TTC549 (cell line): ENCODE measurements around the gene ABR.
"Not testable (repeated sequence)": the region's sequence is repeated elsewhere in the genome, so short reads cannot be mapped to it uniquely, and the experiment has no call there.

ENCODE experiments used
- FAIRE-seq: peaks from 2 replicates; lab custom pipeline; 2012; peaks lifted over from hg19 to GRCh38; lab: Jason Lieb, UNC

Gene ABR

DNA sequence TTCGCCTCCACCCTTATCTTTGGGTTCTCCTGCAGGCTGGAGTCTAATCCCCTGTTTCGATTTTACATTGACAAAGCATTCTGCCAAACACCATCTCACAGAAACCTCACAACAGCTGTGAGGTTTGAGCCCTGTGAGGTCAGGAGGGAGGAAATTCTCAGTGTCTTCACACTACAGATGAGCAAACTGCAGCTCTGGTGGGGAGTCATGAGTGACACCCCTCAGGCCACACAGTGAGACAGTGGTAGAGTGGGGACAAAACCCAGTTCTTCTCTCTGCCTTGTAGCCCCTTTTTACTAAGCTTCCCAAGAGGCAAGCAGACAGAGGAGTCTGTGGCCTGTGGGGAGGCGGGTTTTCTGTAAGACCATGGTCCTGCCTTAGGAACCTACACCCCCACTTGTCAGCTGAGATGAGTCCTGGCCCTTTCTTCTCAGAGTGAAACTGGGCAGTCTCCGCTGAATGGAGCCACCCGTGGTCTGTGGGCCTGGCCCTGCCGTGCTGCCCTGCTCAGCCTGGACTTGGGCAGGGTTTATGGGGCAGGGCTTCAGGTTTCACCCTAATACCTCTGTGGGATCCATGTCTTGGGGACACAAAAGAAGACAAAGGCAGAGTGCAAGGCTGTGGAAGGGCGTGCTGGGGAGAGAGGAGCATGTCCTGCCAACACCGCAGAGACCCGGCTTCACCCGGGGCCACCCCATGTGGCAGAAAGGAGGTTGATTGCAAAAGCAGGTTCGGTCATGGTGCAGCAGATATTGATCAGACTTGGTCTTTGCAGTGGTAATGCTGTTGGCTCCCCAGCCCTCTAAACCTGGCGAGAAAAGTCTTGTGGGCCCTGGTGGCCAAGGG lies 59.0 kb downstream of the ABR start:
- no peak for FAIRE-seq

DNA sequence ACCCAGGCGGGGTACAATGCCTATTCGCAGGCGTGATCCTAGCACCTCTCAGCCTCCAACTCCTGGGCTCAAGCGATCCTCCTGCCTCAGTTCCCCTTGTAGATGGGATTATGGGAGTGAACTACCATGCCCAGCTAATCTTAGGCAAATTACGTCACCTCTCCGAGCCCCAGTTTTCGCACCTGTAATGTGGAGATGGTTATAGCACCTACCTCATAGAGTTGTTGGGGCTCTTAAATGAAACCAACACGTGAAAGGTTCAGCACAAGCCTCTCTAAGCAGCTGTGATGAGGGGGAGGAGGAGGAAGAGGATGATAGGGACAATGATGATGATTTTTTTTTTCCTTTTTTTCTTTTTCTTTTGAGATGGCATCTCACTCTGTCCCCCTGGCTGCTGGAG lies 59.9 kb downstream of the ABR start:
- FAIRE-seq = no peak

DNA sequence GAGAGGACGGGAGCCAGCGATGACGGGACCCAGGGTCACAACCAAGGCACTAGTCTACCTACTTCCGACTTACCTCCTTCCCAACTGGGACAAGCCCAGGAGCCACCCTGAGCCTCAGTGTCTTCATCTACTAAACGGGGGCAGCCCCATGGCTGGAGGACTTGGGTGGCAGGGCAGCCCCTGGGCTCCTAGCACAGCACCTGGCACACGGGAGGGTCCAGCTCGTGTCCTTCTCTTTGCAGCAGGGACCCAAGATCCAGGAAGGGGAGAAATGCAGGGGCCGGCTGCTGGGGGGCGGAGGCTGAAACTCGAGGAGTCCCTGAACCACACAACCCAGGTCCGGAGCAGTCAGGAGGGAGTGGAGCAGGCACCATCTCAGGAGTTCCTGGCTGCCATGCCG lies 63.2 kb downstream of the ABR start:
- FAIRE-seq = no peak

DNA sequence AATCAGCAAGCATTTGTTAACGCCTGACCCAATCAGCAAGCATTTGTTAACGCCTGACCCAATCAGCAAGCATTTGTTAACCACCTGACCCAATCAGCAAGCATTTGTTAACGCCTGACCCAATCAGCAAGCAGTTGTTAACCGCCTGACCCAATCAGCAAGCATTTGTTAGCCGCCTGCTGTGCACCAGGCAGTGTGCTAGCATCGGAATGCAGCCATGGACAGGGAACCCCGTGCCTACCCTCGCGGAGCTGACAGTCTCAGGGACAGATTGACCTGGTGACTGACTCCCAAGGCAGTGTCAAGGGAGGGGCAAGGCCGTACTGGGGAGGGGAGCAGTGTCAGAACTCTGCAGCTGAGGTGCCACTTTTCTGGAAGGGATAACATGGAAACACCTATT lies 66.9 kb downstream of the ABR start:
- FAIRE-seq = no peak

DNA sequence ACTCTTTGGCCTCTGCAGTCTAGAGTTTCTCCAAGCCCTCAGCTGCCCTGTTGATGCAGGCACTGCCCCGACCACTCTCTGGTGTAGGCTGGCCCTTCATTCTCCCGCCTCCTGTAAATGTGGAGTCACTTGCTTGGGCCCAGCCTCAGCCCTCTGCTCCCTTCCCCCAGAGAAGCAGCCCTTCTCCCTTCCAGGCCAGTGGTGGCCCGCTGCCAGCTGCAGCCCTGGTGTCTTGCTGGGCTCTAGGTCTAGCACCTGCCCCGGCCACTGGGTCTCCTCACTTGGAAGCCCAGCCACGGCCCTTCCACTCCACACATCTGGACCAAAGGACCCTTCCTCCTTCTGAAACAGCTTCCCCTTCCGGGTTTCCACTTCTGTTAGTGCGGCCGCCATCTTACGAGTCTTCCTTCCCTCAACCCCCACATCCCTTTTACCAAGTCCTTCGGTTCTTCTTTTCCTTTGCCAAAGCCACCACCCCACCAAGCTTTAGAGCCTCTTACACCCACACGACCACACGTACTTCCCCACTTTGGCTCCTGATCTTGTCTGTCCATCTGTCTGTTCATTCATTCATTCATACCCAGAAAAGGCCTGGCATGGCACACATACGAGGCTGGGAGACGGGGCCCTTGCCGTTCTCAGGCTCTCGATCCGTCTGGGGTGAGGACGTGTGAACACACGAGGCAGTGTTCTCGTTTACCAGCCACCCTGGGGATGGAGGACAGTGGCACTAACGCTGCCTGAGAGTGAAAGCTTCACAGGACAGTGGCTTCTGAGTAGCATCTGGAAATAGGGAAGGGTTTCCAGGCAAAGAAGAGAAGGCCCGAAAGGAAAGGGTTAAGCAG lies 68.0 kb downstream of the ABR start:
- no peak for FAIRE-seq

DNA sequence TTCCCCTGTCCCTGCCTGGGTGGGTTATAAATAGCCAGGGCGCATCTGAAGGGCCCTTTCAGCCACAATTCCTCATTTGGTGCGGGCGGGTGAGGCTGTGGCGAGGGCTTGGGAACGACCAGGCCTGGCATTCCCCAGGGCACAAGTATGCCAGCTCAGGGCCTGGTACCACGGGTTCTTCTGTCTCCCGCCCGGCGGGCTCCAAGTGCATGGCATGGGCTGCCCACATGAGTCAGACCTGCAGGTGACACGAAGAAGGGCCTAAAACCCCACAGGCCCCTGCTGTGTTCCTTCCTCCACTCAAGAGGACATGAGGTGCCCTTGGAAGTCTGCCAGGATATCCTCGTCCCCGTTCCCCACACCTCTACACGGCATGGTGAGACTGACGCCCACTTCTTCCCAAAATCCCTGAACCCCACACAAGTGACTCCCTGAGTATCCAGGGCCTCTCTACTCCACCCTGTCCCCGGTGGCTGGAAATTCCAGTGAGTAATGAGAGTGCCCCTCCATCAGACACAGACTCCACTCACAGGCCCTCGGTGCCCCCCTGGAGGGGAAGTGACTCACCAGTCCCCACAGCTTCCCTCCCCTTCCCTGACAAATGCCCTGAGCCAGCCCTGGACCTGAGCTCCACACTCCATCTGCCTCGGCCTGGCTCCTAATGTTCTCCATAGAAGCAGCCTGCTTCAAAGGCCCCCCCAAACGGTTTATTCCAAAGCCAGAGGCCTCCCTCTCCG lies 68.8 kb downstream of the ABR start:
- FAIRE-seq = no peak

DNA sequence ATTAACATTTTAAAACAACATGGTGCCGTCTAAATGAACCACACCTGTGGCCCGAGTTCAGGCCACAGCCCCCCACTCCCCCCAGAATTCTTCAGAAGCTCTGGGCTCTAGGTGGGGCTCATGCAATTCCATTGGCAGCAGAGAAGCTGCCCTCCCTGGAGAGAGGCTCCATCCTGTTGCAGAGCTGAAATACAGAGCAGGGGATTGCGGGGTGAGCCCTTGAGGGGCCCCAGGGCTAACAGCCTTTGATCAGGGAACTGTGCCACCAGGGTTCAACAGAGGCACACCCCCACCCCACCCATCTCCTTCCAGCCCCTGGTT lies 69.3 kb downstream of the ABR start:
- FAIRE-seq = no peak

DNA sequence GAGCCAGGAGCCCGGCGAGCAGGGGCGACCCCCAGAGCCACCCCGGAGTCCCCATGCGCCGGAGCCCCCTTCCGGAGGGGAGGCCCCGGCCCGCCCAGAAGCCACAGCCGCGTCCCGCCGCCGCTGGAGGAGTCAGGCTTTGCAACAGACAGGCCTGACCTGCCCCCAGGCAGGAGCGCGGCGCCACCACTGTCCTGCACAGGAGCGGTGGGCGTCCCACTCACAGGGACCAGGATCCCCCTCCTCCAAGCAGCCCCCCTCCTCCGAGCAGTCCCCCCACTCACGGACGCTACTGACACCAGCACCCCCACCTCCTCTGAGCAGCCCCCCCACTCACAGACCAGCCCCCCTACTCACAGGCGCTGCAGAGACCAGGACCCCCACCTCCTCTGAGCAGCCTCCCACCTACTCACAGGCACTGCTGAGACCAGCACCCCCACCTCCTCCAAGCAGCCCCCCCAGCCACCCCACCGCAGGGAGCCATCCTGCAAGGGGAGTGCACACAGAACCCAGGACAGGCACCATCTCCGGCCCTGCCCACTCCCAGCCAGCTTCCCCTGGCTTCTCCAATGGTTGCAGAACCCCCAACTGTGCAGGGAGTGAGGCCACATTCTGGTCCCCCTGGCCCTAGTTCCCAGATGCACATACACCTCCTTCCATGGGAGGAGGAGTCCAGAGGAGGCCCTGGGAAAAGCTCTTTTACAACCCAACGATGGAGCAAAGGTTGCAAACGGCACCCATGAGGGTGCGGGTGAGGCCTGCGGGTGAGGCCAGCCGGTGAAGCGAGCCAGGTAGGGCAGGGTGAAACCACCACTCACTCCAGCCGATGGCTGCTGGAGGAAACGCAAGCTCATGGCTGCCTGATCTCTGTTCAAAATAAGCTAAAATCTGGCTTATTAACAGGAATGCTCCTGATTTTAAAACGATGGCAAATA lies 69.9 kb downstream of the ABR start:
- FAIRE-seq = no peak

DNA sequence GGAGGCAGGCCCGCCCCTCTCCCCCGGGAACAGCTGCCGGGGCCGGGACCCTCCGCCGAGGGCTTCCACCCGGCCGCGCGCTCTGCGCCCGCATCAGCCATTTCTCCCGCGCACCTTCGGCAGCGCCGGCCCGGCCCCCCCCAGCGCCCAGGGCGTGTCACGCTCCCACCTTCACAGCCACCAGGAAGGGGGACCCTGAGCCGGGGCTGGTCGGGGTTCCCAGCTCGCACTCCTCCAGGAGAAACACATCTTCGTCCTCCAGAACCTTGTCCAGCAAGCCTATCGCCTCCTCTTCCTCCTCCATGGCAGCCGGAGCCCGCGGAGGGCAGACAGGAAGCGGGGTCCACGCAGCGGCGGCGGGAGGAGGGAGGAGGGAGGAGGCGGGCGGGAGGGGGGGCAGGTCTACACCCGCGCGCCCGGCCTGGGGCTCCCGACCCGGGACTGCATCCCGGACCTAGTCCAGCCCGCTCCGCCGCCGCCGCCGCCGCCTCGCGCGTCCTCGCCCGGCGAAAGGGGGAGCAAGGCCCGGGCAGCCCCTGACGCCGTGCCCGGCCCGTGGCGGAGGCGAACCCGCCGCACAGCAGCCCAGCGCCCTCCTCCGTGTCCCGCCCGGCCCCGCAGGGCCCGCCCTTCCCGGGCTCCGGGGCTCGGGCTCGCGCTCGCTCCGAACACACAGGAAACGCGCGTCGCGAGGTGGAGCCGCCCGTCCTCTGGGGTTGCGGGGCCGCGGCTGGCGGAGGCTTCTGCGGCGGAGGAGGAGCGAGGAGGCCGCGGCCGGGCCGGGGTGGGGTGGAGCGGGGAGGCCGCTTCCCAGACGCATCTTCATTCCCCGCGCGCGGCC lies 70.8 kb downstream of the ABR start:
- FAIRE-seq = no peak

DNA sequence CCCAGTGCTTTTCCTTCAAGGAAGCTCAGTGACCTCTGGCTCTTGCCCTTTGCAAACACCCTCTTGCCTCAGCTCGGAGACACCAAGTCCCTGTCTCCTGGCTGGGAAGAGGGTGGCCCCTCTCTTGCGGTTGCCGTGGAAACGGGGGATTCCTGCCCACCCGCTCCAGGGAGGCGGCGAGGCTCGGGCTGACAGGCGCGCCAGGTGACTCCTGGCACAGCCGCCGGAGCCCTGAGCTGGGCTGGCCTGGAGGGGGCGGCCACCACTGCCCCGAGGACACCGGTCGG lies 71.4 kb downstream of the ABR start:
- no peak for FAIRE-seq

DNA sequence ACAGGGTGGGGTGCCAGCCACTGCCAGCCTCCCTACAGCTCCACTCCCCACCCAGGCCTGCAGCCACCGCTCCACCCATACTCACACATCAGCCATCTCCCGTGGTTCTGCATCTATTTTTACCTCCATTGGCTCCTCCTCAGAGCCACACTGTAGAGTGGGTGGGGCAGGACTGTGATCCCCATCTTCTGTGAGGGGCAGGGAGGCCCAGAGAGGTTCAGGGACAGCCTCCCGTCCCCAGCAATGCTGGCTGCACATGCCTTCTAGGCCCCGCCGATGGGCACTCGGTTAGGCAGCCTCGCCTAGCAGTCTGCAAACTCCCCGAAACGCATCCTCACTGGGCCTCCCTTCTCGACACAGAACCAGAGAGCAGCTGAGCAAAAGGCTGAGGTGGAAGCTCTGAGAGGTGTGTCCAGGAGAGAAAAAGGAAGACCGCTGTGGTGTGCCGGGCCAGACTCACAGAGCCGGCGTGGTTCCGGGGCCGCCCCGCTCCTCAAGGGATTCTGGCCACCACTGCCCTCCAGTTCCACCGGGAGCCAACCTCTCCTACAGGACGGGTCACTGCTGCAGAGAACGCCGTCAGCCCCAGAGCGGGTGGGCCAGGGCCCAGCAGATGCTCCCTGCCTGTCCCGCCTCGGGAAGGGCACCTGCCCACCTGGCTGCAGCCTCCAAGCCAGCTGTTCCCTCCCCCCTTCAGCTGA lies 71.9 kb downstream of the ABR start:
- FAIRE-seq = no peak

DNA sequence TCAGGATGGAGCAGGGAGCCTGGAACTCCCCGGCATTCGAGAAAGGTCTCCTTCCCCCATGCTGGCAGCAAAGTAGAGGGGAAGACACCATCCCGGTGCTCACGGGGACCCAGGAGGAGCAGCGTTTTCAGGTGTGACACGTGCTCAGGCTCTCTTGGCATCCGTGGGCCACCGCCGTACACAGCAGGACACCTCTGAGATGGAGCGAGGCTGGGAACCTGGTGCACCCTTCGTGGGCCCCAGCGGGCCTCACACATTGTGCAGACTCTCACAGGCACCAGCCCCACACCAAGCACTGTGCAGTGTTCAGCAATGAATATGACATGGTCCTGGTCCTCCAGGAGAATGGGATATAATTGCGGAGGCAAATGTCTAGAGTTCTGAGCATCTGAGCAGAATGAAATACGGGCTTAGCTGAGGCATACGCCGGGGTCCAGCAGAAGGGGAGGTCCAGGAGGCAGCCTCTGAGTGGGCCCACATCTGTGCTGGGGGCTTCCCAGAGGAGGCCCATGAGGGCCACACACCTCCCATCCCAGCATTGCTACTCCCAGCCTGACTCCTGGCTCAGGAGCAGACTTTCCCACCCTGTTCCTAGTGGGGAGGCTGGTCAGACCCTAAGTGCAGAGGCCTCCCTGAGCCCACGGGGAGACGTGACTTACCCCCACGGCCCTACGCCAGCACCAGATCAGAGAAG lies 72.6 kb downstream of the ABR start:
- no peak for FAIRE-seq

DNA sequence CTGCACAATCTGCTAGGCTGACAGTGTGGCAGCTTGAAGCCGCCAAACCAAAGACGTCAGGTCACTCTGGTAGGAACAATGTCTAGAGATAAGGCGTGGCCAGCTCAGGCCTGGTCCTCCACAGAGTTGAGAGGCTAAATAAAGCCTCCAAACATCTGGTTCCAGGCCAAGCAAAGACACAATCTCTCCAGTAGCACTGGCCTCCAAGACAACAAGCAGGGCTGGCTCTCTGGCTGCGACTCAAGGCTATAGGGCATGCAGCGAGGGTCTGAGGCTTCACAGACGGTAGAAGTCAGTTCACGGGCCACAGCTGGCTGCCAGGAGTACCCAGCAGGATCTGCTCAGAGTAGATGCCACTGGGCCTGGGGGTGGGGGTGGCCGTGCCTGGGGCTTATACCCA lies 75.6 kb downstream of the ABR start:
- FAIRE-seq = no peak

DNA sequence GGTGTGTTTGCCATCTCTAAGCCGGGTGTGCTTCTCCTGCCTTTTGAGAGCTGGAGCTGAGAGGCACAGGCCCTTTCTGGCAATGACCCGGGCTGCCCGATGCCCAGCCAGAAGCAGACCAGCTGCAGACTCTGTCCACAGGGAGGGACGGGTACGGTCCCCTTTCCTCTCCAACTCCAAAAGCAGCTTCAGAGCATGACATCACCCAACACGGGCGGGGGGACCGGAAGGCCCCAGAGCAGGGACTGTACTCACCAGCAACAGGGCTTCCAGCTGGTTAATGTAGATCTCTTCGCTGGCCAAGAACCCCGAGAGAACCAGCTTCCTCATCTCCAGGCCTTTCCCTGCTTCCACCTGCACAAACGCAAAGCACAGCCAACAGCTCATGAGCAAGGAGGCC lies 79.4 kb downstream of the ABR start:
- no peak for FAIRE-seq

DNA sequence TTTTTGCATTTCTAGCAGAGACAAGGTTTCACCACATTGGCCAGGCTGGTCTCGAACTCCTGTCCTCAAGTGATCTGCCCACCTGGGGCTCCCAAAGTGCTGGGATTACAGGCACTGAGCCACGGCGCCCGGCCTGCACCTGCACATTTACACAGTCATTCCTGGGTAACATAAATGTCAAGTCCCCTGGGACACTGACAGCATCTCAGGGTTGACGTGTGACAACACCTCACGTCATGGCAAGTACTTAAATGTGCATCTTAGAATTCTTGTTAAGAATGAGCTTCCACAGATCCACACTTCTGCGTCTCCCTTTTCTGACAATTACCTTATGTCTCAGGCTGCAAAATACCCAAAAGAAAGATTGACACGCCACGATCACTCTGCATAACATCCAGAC lies 80.5 kb downstream of the ABR start:
- FAIRE-seq = no peak

DNA sequence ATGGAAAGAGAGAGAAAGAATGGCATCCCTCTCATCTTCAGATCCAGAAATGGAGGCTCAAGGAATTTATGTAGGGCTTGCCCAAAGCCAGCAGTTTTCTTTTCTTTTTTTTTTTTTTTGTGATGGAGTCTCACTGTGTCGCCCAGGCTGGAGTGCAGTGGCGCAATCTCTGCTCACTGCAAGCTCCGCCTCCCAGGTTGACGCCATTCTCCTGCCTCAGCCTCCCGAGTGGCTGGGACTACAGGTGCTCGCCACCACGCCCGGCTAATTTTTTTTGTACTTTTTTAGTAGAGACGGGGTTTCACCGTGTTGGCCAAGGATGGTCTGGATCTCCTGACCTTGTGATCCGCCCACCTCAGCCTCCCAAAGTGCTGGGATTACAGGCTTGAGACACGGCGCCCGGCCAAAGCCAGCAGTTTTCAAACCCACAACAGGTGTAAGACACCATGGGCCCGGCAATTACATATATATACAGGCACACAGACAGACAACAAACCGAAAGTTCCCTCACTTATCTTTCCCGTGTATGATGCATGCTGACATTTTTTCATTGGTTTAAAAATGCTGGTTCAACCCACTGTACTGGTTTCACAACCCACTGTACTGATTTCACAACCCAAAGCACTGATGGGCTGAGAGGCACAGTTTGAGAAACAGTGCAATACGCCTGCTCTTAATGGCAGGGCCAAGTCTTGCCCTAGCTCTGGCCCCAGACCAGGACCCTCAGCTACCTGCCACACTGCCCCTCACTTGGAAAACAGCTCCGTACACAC lies 81.6 kb downstream of the ABR start:
- not testable (repeated sequence) for FAIRE-seq

DNA sequence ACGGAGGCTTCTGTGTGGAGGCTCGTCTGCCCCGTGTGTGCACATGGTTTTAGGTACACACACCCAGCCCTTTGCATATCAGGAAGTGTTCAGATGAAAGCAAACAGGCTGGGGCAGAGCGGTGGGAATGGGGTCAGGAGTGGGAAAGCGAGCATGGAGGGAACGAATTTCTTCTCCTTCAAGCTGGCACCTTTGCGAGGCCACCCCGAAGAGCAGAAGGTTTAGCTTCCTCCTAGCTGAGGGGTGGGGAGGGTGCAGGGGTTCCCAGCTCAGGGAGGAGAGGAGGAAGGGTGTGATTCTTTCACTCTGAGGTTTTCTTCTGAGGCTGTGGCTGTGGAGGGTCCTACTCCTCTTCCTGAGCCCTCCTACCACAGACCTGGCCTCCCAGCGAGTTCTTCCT lies 83.6 kb downstream of the ABR start:
- FAIRE-seq = no peak

DNA sequence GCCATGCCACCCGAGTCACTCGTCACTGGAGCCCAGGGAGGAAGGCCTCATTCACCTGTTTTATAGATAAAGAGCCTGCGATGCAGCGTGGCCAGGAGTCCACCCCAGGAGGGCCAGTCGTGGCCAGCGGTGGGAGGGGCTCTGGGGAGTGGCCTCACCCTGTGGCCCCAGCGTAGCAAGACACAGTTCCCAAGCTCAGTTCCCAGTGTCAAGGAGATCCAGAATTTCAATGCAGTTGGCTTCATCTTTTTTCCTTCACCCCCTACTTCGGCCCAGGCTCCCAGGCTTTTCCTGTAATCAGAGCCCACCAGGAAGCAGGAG lies 84.0 kb downstream of the ABR start:
- no peak for FAIRE-seq

DNA sequence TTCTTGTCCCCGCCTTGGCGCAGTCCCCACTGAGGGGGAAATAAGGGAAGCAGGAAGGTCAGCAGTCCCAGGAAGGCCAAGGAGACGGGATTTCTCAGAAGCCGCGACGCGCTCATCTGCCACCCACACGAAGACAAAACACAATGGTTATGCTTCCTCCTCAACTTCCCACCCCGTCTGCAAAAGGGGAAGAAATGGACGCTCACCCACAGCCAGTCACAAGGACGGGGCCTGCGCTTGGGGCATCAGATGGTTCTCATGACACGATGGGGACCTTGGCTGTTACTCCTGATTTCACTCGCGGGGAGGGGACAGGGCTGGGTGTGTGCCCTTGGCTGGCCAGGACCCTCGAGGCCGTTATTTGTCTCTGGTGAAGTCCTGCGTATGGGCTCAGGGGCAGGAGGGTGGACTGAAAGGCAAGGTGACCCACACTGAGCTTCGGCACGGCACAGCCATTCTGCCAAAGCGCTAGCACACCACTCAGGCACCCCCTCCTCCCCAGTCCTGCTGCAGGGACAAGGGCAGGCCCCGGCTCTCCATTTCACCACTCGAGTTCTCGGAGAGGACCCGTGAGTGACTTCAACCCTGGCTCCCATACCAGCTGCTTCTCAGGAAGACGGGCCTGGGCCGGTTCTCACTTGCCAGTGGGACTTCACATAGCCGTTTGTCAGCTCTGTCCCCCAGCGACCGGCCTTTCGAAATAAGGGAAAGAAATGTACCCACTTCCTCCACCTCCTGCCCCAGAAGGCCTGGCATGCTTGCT lies 84.5 kb downstream of the ABR start:
- FAIRE-seq = no peak
